ENCODE data around the gene GPX5. TPM values are rescaled to one million over a fixed set of nuclear protein-coding genes. Genes with fewer than 3 reads are reported as not detected.

Gene GPX5
- total RNA-seq, 1 donor from 2014 or later, result not detected

DNA sequence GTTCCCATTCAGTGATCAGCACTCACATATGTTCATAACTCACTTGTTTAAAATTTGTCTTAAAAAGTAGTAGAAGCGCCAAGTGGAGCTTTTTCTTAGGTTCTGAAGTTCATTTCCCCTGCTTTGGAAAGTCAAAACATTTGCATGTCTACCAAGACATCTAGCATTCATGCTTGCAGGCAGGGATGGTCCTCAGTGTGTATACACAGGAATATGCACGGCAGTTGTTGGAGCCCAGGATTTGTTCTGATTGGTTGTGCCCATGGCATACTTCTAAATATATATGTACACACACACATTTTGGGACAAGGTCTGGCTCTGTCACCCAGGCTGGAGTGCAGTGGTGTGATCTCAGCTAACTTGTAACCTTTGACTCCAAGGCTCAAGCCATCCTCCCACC, 7.7 kb upstream of the GPX5 start:
- no peak for DNase-seq
- TF ChIP-seq, protein P1, sequence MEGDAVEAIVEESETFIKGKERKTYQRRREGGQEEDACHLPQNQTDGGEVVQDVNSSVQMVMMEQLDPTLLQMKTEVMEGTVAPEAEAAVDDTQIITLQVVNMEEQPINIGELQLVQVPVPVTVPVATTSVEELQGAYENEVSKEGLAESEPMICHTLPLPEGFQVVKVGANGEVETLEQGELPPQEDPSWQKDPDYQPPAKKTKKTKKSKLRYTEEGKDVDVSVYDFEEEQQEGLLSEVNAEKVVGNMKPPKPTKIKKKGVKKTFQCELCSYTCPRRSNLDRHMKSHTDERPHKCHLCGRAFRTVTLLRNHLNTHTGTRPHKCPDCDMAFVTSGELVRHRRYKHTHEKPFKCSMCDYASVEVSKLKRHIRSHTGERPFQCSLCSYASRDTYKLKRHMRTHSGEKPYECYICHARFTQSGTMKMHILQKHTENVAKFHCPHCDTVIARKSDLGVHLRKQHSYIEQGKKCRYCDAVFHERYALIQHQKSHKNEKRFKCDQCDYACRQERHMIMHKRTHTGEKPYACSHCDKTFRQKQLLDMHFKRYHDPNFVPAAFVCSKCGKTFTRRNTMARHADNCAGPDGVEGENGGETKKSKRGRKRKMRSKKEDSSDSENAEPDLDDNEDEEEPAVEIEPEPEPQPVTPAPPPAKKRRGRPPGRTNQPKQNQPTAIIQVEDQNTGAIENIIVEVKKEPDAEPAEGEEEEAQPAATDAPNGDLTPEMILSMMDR (IDR thresholded peaks at IDR 0.05; ENCODE audit: partially characterized antibody, unreplicated experiment), result no peak
- Mint-ChIP-seq H3K36me3 (ENCODE audit: unreplicated experiment) (no peaks in the 10 kb centered on the region), H3K4me3 (ENCODE audit: unreplicated experiment) (no peak overlapping the region), H3K4me1 (ENCODE audit: low read depth, unreplicated experiment) (peaks cover 2% of the 10 kb centered on the region), H3K9me3 (ENCODE audit: unreplicated experiment) (no peaks in the 10 kb centered on the region), H3K27me3 (ENCODE audit: unreplicated experiment) (no peaks in the 10 kb centered on the region), H3K27ac (ENCODE audit: unreplicated experiment) (no peak overlapping the region)

DNA sequence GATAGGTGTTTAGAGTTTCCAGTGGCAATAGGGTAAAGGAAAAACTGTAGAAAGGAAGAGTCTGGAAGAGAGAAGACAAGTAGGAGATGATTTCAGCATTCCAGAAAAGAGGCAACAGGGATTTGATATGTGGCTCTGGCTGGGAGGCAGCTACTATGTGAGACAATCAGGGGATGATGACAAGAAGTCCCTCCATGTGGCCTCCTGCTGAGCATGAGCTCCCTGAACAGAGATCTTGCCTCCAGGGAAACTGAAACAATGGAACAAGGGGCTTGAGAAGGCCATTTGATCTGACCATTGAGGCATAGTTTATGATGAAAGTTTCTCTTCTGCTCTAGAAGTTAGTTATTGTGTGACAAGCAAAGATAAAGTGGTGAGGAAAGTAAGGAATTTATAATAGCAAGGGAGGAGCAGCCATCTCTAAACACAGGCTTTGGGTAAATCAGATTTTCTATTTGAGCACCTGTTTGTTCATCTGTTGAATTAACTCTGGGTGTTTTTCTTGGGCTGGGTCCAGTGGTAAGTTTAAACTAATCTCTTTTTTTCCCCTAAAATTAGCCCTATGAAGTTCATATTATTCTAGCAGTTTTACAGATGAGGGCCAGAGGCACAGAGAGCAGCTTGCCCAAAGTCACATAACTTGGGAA, 3.0 kb upstream of the GPX5 start:
- no peaks in the 10 kb centered on the region for H3K36me3 Mint-ChIP-seq (ENCODE audit: unreplicated experiment)
- DNase-seq, result no peak
- H3K9me3 Mint-ChIP-seq (ENCODE audit: unreplicated experiment), result no peaks in the 10 kb centered on the region
- TF ChIP-seq, protein P1 (IDR thresholded peaks at IDR 0.05; ENCODE audit: partially characterized antibody, unreplicated experiment), result no peak
- no peak overlapping the region for H3K27ac Mint-ChIP-seq (ENCODE audit: unreplicated experiment)
- peaks cover 2% of the 10 kb centered on the region for H3K27me3 Mint-ChIP-seq (ENCODE audit: unreplicated experiment)
- H3K4me3 Mint-ChIP-seq (ENCODE audit: unreplicated experiment), result no peak overlapping the region
- H3K4me1 Mint-ChIP-seq (ENCODE audit: low read depth, unreplicated experiment), result no peaks in the 10 kb centered on the region

DNA sequence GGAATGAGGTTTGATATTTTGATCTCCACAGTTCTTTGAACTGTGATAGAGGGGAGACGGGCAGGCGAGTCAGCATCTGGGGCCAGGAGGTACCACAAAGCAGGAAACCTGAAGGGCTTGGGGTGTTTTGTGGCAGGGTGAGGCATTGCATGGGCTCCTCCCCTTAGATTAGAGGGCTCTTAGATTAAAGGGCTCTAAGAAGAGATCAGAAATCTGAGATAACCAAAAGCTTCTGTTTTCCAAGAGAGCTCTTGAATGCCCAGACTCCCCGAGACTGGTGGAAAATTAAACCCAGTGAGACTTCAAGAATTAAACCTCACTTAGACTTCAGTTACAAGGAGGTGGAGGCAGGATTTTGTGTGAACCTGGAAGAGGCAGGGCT, 2.4 kb upstream of the GPX5 start:
- no peak for DNase-seq
- TF ChIP-seq, protein P1 (IDR thresholded peaks at IDR 0.05; ENCODE audit: partially characterized antibody, unreplicated experiment), result no peak
- no peak overlapping the region for H3K4me3 Mint-ChIP-seq (ENCODE audit: unreplicated experiment)
- no peaks in the 10 kb centered on the region for H3K9me3 Mint-ChIP-seq (ENCODE audit: unreplicated experiment)
- no peaks in the 10 kb centered on the region for H3K36me3 Mint-ChIP-seq (ENCODE audit: unreplicated experiment)
- no peaks in the 10 kb centered on the region for H3K4me1 Mint-ChIP-seq (ENCODE audit: low read depth, unreplicated experiment)
- no peak overlapping the region for H3K27ac Mint-ChIP-seq (ENCODE audit: unreplicated experiment)
- peaks cover 4% of the 10 kb centered on the region for H3K27me3 Mint-ChIP-seq (ENCODE audit: unreplicated experiment)

DNA sequence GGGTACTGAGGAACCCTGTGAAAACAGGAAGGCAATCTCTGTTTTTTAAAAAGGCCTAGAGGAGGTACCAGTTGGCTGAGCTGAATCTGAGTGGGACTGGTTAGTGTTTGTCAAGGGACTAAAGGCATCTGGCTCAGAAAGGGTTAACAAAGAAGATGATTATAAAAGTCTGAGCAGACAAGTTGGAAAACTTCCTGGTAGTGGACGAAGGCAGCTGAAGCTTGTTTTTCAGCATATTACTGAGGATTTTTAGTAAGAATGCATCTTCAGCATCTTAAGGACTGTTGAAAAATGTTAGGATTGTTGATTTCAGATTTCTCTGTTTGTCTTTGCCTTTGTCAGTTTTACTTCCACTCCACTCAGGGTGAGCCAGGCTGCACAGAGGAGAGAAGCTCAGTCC, 5.1 kb downstream of the GPX5 start:
- DNase-seq, result no peak

DNA sequence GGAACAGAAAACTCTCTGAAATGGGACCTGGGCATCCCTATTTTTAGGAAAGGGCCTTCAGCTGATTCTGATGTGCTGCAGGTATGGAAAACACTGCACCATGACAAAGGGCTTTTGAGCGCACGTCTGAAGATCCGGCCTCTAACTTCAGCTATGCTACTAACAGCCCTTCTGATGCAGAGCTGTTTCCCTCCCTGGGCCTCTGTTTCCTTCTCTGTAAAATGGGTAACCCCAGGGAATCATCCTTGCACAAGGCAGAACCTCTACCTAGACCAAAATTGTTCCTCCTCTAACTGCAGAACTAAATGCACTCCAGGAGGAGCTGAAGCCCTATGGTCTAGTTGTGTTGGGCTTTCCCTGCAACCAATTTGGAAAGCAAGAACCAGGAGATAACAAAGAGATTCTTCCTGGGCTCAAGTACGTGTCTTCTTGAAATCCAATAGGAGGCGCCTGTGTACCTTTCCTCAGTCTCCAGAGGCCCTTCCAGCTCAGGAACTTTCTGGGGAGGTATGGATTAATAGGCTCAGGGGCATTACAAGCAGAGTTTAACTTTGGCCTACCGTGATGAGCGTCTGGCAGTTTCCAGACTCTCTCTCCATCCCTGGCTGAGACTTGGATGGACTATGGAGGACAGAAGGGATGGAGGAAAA, 5.9 kb downstream of the GPX5 start:
- DNase-seq, result no peak
- Mint-ChIP-seq H3K36me3 (ENCODE audit: unreplicated experiment) (no peaks in the 10 kb centered on the region), H3K27me3 (ENCODE audit: unreplicated experiment) (peaks cover 4% of the 10 kb centered on the region), H3K4me3 (ENCODE audit: unreplicated experiment) (no peak overlapping the region), H3K9me3 (ENCODE audit: unreplicated experiment) (no peaks in the 10 kb centered on the region), H3K4me1 (ENCODE audit: low read depth, unreplicated experiment) (no peaks in the 10 kb centered on the region), H3K27ac (ENCODE audit: unreplicated experiment) (no peak overlapping the region)
- TF ChIP-seq, protein P1 (IDR thresholded peaks at IDR 0.05; ENCODE audit: partially characterized antibody, unreplicated experiment), result no peak

More for the DNA sequence above, 5.1 kb downstream of the GPX5 start:
- Mint-ChIP-seq H3K27ac (ENCODE audit: unreplicated experiment) (no peak overlapping the region), H3K27me3 (ENCODE audit: unreplicated experiment) (peaks cover 4% of the 10 kb centered on the region), H3K4me1 (ENCODE audit: low read depth, unreplicated experiment) (no peaks in the 10 kb centered on the region), H3K9me3 (ENCODE audit: unreplicated experiment) (no peaks in the 10 kb centered on the region), H3K36me3 (ENCODE audit: unreplicated experiment) (no peaks in the 10 kb centered on the region), H3K4me3 (ENCODE audit: unreplicated experiment) (no peak overlapping the region)
- TF ChIP-seq, protein P1 (IDR thresholded peaks at IDR 0.05; ENCODE audit: partially characterized antibody, unreplicated experiment), result no peak
